A673 (cell line): ENCODE measurements around the gene CCL25.

Source experiments
- EZH2 ChIP-seq: fragments of 200-600 bp; sonication (generic); IDR thresholded peaks from 2 replicates; pipeline ENCODE4 v1.6.1; 2017; ENCODE audit warnings: borderline replicate concordance, low read depth, mild to moderate bottlenecking, mixed read lengths, antibody characterized with exemption, low read length; ENCODE audit not compliant: poor library complexity, severe bottlenecking
- TF ChIP-seq, protein P1 (sequence below): fragments of 300-800, 200-600 bp; sonication (generic); conservative IDR thresholded peaks from 2 replicates; pipeline ENCODE4 v1.5.1; 2017; ENCODE audit warnings: low read depth, mild to moderate bottlenecking, antibody characterized with exemption, low read length, moderate library complexity, mixed read lengths

DNA sequence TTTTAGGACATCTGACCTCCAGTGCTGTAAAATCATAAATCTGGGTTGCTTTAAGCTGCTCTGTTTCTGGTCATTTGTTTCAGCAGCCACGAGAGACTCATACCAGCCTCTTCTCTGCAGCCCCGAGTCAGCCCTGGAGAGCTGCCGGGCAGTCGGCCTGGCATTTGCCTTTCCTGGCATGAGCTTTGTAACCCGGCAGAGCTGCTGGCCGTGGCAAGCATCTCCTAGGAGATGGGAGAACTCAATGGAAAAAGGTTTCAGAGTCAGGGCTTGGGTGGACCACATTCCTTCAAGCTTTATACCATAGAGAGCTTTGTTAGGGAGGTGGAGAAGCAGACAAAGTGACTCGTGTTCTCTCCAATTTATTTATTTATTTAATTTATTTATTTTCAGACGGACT, 21.6 kb upstream of the CCL25 start:
- TF ChIP-seq, protein P1, sequence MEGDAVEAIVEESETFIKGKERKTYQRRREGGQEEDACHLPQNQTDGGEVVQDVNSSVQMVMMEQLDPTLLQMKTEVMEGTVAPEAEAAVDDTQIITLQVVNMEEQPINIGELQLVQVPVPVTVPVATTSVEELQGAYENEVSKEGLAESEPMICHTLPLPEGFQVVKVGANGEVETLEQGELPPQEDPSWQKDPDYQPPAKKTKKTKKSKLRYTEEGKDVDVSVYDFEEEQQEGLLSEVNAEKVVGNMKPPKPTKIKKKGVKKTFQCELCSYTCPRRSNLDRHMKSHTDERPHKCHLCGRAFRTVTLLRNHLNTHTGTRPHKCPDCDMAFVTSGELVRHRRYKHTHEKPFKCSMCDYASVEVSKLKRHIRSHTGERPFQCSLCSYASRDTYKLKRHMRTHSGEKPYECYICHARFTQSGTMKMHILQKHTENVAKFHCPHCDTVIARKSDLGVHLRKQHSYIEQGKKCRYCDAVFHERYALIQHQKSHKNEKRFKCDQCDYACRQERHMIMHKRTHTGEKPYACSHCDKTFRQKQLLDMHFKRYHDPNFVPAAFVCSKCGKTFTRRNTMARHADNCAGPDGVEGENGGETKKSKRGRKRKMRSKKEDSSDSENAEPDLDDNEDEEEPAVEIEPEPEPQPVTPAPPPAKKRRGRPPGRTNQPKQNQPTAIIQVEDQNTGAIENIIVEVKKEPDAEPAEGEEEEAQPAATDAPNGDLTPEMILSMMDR, result no peak
- TF ChIP-seq EZH2, result no peak
